SK-N-SH (cell line): Measurements from ENCODE around the gene CD33.
"Not testable (repeated sequence)": the region's sequence is repeated elsewhere in the genome, so short reads cannot be mapped to it uniquely, and the experiment has no call there.

Experiments
- CTCF ChIP-seq: fragments of 200-600 bp; sonication (generic); IDR thresholded peaks from 2 replicates; pipeline ENCODE4 v1.6.1; 2017; ENCODE audit warnings: antibody characterized with exemption, mild to moderate bottlenecking, moderate library complexity
- EP300 ChIP-seq, 2 experiments: IDR thresholded peaks; 2 replicates each; pipeline versions ENCODE4 v1.4.0 to v1.6.1; 2012; ENCODE audit warnings: borderline replicate concordance in 1 of 2, low read depth in 1 of 2, low read length in 1 of 2
- NFIC ChIP-seq: IDR thresholded peaks from 2 replicates; pipeline ENCODE4 v1.4.0; 2012; ENCODE audit warnings: borderline replicate concordance
- RCOR1 ChIP-seq: fragments of 150-350 bp; IDR thresholded peaks from 2 replicates; pipeline ENCODE4 v1.6.1; 2017; ENCODE audit warnings: antibody characterized with exemption, low read length
- SMC3 ChIP-seq: IDR thresholded peaks from 2 replicates; pipeline ENCODE4 v1.6.1; 2012; ENCODE audit warnings: low read depth, low read length, improper control_type of control experiment
- USF2 ChIP-seq: fragments of 150-350 bp; IDR thresholded peaks from 2 replicates; pipeline ENCODE4 v1.6.1; 2017; ENCODE audit warnings: antibody characterized with exemption, low read length, low read depth, borderline replicate concordance

GRCh38 chr19:51210874-51211361 is 14.0 kb upstream of the CD33 start:
- TF ChIP-seq CTCF; SMC3; RCOR1; USF2; NFIC; EP300 (IDR thresholded peaks at IDR 0.05; ENCODE audit: borderline replicate concordance in 1 of 2, low read depth in 1 of 2, low read length in 1 of 2): not testable (repeated sequence)
